HCT116 (cell line): ENCODE measurements around the gene VMO1. TPM values are rescaled to one million over a fixed set of nuclear protein-coding genes. Genes with fewer than 3 reads are reported as not detected.

Source experiments
- ATAC-seq: fragments of 200-7000 bp; cut with Tn5 transposase; 2 replicates; pipeline ENCODE4 v1.9.1; 2020; ENCODE audit warnings: mild to moderate bottlenecking, moderate library complexity
- BruUV-seq: library from RNA; stranded (reverse); fragments of 400-500 nt; replicated peaks from 2 replicates; lab custom pipeline; 2021; lab: Mats Ljungman, UMichigan
- CTCF ChIA-PET: fragments of 300-600 bp; sonication (Branson Sonifier 250); formaldehyde crosslinking; loops from one replicate; lab custom pipeline; 2021; ENCODE audit warnings: antibody characterized with exemption; lab: Charles Lee
- POLR2A ChIA-PET: fragments of 300-600, 350-600 bp; sonication (Branson Sonifier 250); formaldehyde crosslinking; loops from one replicate; lab custom pipeline; 2021; ENCODE audit warnings: antibody characterized with exemption; lab: Charles Lee
- RAD21 ChIA-PET, 2 experiments: fragments of 300-600 bp; sonication (Branson Sonifier 250); formaldehyde crosslinking; loops; one replicate each; lab custom pipeline; 2023; ENCODE audit warnings: low total read pairs in 2 of 2; ENCODE audit not compliant: uncharacterized antibody in 2 of 2, unreplicated experiment in 2 of 2, low non-redundant PET in 1 of 2; lab: Charles Lee
- DNase-seq: peaks from one replicate; pipeline ENCODE4 v3.0.0-alpha.2; 2010; ENCODE audit warnings: low read depth, low spot score
- H2AFZ ChIP-seq: fragments of 200-600 bp; shearing (Covaris generic), sonication (generic); 2 replicates; pipeline ENCODE4 v1.6.1; 2017; ENCODE audit warnings: low read depth, mixed run types, mixed read lengths, antibody characterized with exemption, low read length; ENCODE audit not compliant: poor library complexity, severe bottlenecking
- H3K27ac ChIP-seq: 2 replicates; pipeline ENCODE4 v1.5.1; 2012; ENCODE audit warnings: low read depth, low read length
- H3K27me3 ChIP-seq: fragments of 200-600 bp; sonication (generic); 2 replicates; pipeline ENCODE4 v1.6.1; 2016; ENCODE audit warnings: mixed run types, low read length, mixed read lengths; ENCODE audit not compliant: insufficient read depth
- H3K36me3 ChIP-seq, 2 experiments: fragments of 200-500 bp in 1 of 2; fragments of 200-600 bp in 1 of 2; sonication (Bioruptor generic) in 1 of 2; sonication (generic) in 1 of 2; 2 replicates each; pipeline versions ENCODE4 v1.5.1 to v1.6.1; 2014 to 2016; ENCODE audit warnings: low read length in 2 of 2, inconsistent platforms in 1 of 2, mixed read lengths in 1 of 2, mixed run types in 1 of 2; ENCODE audit not compliant: insufficient read depth in 2 of 2, control insufficient read depth in 1 of 2
- H3K4me1 ChIP-seq, 2 experiments: fragments of 200-600 bp in 1 of 2; sonication (generic) in 1 of 2; 2 replicates each; pipeline versions ENCODE4 v1.5.1 to v1.6.1; 2012 to 2017; ENCODE audit warnings: low read length in 2 of 2, inconsistent platforms in 1 of 2, mild to moderate bottlenecking in 1 of 2, mixed read lengths in 1 of 2, mixed run types in 1 of 2, moderate library complexity in 1 of 2; ENCODE audit not compliant: insufficient read depth in 2 of 2, control insufficient read depth in 1 of 2
- H3K4me2 ChIP-seq: fragments of 200-600 bp; sonication (generic); 2 replicates; pipeline ENCODE4 v1.6.1; 2017; ENCODE audit warnings: mixed run types, low read length, mixed read lengths
- H3K4me3 ChIP-seq, 2 experiments: fragments of 200-600 bp in 1 of 2; sonication (generic) in 1 of 2; replicated peaks in 1 of 2; 2 replicates each; pipeline ENCODE4 v1.5.1; 2011 to 2016; ENCODE audit warnings: low read length in 2 of 2, control low read depth in 1 of 2, low read depth in 1 of 2, mild to moderate bottlenecking in 1 of 2, mixed read lengths in 1 of 2, mixed run types in 1 of 2
- H3K79me2 ChIP-seq: fragments of 200-600 bp; sonication (generic); 2 replicates; pipeline ENCODE4 v1.6.1; 2017; ENCODE audit warnings: mild to moderate bottlenecking, mixed run types, low read length, moderate library complexity, mixed read lengths; ENCODE audit not compliant: insufficient read depth
- H3K9ac ChIP-seq: fragments of 200-600 bp; sonication (generic); 2 replicates; pipeline ENCODE4 v1.6.1; 2016; ENCODE audit warnings: low read length, mixed read lengths
- H3K9me2 ChIP-seq: fragments of 200-600 bp; sonication (generic), shearing (Covaris generic); 2 replicates; pipeline ENCODE4 v1.6.1; 2017; ENCODE audit warnings: mixed run types, mild to moderate bottlenecking, moderate library complexity; ENCODE audit not compliant: insufficient read depth
- H3K9me3 ChIP-seq, 2 experiments: fragments of 200-500 bp in 1 of 2; fragments of 200-600 bp in 1 of 2; sonication (Bioruptor generic) in 1 of 2; sonication (generic) in 1 of 2; 2 replicates each; pipeline ENCODE4 v1.6.1; 2014 to 2017; ENCODE audit warnings: low read length in 2 of 2, mixed read lengths in 2 of 2, inconsistent platforms in 1 of 2, low read depth in 1 of 2, mild to moderate bottlenecking in 1 of 2, mixed run types in 1 of 2, moderate library complexity in 1 of 2; ENCODE audit not compliant: control insufficient read depth in 1 of 2, insufficient read depth in 1 of 2
- H4K20me1 ChIP-seq: fragments of 200-600 bp; sonication (generic), shearing (Covaris generic); 2 replicates; pipeline ENCODE4 v1.6.1; 2017; ENCODE audit warnings: mixed run types, mild to moderate bottlenecking, moderate library complexity; ENCODE audit not compliant: insufficient read depth
- CBX3 ChIP-seq: IDR thresholded peaks from 2 replicates; pipeline ENCODE4 v1.6.1; 2012; ENCODE audit warnings: low read depth
- CEBPB ChIP-seq: IDR thresholded peaks from 2 replicates; pipeline ENCODE4 v1.6.1; 2012; ENCODE audit warnings: low read depth
- EGR1 ChIP-seq: IDR thresholded peaks from 2 replicates; pipeline ENCODE4 v1.6.1; 2012; ENCODE audit warnings: low read depth
- ELF1 ChIP-seq: IDR thresholded peaks from 2 replicates; pipeline ENCODE4 v1.6.1; 2012; ENCODE audit warnings: low read depth, borderline replicate concordance
- EZH2 ChIP-seq: fragments of 200-600 bp; sonication (generic); IDR thresholded peaks from 2 replicates; pipeline ENCODE4 v1.6.1; 2017; ENCODE audit warnings: antibody characterized with exemption, mixed run types
- JUND ChIP-seq: IDR thresholded peaks from 2 replicates; pipeline ENCODE4 v1.6.1; 2012
- POLR2AphosphoS5 ChIP-seq: IDR thresholded peaks from 2 replicates; pipeline ENCODE4 v1.6.1; 2011; ENCODE audit warnings: mild to moderate bottlenecking, low read depth, low read length, moderate library complexity
- SP1 ChIP-seq: IDR thresholded peaks from 2 replicates; pipeline ENCODE4 v1.6.1; 2012; ENCODE audit warnings: low read depth
- TCF7L2 ChIP-seq: IDR thresholded peaks from 2 replicates; pipeline ENCODE4 v1.7.0; 2011; ENCODE audit warnings: borderline replicate concordance, inconsistent platforms; ENCODE audit not compliant: insufficient read depth, insufficient read length; ENCODE audit errors: extremely low read depth
- YY1 ChIP-seq: IDR thresholded peaks from 2 replicates; pipeline ENCODE4 v1.6.1; 2011; ENCODE audit warnings: low read length, low read depth, moderate library complexity, mild to moderate bottlenecking; ENCODE audit not compliant: insufficient replicate concordance; ENCODE audit errors: extremely low read depth
- ZNF274 ChIP-seq: fragments of 200-500 bp; sonication (Bioruptor generic); IDR thresholded peaks from 2 replicates; pipeline ENCODE4 v1.6.1; 2014; ENCODE audit warnings: mild to moderate bottlenecking, low read depth, low read length, inconsistent platforms
- intact Hi-C: fragments of 100-400 bp; cut with micrococcal nuclease; formaldehyde crosslinking; loops from 2 replicates; pipeline ENCODE4 v1.10.0; 2022
- total RNA-seq: library from RNA; stranded (reverse); gene quantifications from one replicate; pipeline ENCODE4 v1.2.1, GENCODE V29; 2021; ENCODE audit not compliant: unreplicated experiment
- TF ChIP-seq, protein P1 (sequence below): IDR thresholded peaks from 2 replicates; pipeline ENCODE4 v1.6.1; 2012; ENCODE audit warnings: low read depth
- TF ChIP-seq, protein P2 (sequence below), 3 experiments: fragments of 200-600 bp in 1 of 3; sonication (generic) in 1 of 3; IDR thresholded peaks in 2 of 3; conservative IDR thresholded peaks in 1 of 3; 2 replicates each; pipeline ENCODE4 v1.5.1; 2012 to 2017; ENCODE audit warnings: low read depth in 2 of 3, low read length in 2 of 3, antibody characterized with exemption in 1 of 3, borderline replicate concordance in 1 of 3, control low read depth in 1 of 3, mild to moderate bottlenecking in 1 of 3, mixed read lengths in 1 of 3, mixed run types in 1 of 3, moderate library complexity in 1 of 3; ENCODE audit not compliant: insufficient read depth in 1 of 3
- TF ChIP-seq, protein P3 (sequence below): IDR thresholded peaks from 2 replicates; pipeline ENCODE4 v1.6.1; 2011; ENCODE audit warnings: mild to moderate bottlenecking, low read length, moderate library complexity; ENCODE audit not compliant: insufficient replicate concordance; ENCODE audit errors: extremely low read depth

Gene VMO1
- total RNA-seq, 1 experiment from 2014 or later = 0.76 TPM

DNA sequence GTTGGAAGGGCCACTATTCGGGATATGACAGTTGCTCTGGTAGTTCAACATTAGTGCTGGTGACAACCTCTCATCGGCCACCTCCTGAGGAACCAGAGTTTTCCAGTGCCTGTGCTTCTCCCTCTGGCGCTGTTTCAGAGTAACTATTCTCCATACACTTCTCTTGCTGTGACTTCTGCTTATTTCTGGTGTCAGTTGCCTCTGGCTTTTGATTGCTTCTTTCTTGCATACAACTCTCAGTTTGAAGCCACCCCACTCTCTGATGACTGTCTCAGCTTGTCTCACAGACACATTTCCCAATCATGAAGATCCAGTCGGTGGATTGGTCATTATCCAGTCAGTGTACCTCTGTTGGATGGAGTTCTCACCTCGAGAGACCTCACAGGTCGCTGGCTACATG is 17.9 kb downstream of the VMO1 start:
- DNase-seq = no peak
- TF ChIP-seq, protein P1, sequence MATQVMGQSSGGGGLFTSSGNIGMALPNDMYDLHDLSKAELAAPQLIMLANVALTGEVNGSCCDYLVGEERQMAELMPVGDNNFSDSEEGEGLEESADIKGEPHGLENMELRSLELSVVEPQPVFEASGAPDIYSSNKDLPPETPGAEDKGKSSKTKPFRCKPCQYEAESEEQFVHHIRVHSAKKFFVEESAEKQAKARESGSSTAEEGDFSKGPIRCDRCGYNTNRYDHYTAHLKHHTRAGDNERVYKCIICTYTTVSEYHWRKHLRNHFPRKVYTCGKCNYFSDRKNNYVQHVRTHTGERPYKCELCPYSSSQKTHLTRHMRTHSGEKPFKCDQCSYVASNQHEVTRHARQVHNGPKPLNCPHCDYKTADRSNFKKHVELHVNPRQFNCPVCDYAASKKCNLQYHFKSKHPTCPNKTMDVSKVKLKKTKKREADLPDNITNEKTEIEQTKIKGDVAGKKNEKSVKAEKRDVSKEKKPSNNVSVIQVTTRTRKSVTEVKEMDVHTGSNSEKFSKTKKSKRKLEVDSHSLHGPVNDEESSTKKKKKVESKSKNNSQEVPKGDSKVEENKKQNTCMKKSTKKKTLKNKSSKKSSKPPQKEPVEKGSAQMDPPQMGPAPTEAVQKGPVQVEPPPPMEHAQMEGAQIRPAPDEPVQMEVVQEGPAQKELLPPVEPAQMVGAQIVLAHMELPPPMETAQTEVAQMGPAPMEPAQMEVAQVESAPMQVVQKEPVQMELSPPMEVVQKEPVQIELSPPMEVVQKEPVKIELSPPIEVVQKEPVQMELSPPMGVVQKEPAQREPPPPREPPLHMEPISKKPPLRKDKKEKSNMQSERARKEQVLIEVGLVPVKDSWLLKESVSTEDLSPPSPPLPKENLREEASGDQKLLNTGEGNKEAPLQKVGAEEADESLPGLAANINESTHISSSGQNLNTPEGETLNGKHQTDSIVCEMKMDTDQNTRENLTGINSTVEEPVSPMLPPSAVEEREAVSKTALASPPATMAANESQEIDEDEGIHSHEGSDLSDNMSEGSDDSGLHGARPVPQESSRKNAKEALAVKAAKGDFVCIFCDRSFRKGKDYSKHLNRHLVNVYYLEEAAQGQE = no peak
- no peak for TF ChIP-seq SP1
- no peak for TF ChIP-seq ZNF274
- TF ChIP-seq EGR1 = no peak
- TF ChIP-seq, protein P2, sequence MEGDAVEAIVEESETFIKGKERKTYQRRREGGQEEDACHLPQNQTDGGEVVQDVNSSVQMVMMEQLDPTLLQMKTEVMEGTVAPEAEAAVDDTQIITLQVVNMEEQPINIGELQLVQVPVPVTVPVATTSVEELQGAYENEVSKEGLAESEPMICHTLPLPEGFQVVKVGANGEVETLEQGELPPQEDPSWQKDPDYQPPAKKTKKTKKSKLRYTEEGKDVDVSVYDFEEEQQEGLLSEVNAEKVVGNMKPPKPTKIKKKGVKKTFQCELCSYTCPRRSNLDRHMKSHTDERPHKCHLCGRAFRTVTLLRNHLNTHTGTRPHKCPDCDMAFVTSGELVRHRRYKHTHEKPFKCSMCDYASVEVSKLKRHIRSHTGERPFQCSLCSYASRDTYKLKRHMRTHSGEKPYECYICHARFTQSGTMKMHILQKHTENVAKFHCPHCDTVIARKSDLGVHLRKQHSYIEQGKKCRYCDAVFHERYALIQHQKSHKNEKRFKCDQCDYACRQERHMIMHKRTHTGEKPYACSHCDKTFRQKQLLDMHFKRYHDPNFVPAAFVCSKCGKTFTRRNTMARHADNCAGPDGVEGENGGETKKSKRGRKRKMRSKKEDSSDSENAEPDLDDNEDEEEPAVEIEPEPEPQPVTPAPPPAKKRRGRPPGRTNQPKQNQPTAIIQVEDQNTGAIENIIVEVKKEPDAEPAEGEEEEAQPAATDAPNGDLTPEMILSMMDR (IDR thresholded peaks at IDR 0.05 in 2 of 3, conservative IDR thresholded peaks at IDR 0.05 in 1 of 3; ENCODE audit: borderline replicate concordance in 1 of 3, insufficient read depth in 1 of 3, low read depth in 2 of 3, low read length in 2 of 3) = no peak
- TF ChIP-seq EZH2 = no peak
- no peak for TF ChIP-seq YY1
- TF ChIP-seq, protein P3, sequence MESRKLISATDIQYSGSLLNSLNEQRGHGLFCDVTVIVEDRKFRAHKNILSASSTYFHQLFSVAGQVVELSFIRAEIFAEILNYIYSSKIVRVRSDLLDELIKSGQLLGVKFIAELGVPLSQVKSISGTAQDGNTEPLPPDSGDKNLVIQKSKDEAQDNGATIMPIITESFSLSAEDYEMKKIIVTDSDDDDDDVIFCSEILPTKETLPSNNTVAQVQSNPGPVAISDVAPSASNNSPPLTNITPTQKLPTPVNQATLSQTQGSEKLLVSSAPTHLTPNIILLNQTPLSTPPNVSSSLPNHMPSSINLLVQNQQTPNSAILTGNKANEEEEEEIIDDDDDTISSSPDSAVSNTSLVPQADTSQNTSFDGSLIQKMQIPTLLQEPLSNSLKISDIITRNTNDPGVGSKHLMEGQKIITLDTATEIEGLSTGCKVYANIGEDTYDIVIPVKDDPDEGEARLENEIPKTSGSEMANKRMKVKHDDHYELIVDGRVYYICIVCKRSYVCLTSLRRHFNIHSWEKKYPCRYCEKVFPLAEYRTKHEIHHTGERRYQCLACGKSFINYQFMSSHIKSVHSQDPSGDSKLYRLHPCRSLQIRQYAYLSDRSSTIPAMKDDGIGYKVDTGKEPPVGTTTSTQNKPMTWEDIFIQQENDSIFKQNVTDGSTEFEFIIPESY = no peak
- TF ChIP-seq ELF1 = no peak
- no peak for TF ChIP-seq JUND
- no peak for TF ChIP-seq CEBPB
- TF ChIP-seq CBX3 = no peak
- TF ChIP-seq TCF7L2 = no peak
- no peak for TF ChIP-seq POLR2AphosphoS5
- H3K27me3 ChIP-seq = no peaks in the 10 kb centered on the region
- BruUV-seq = no TSS peak
- H3K4me1 ChIP-seq = peaks cover 5 to 16% of the 10 kb centered on the region in 2 experiments; a peak in 3 of 4 replicates
- no peak overlapping the region for H2AFZ ChIP-seq
- no peaks in the 10 kb centered on the region for H4K20me1 ChIP-seq
- ChIA-PET CTCF (no interaction called here), RAD21 (no interaction called here), POLR2A (no interaction called here)
- intact Hi-C loops = no loop called here
- H3K9ac ChIP-seq = no peak overlapping the region
- no peaks in the 10 kb centered on the region for H3K9me3 ChIP-seq
- H3K4me3 ChIP-seq = no peak overlapping the region
- no peak for ATAC-seq
- no peaks in the 10 kb centered on the region for H3K36me3 ChIP-seq
- no peak overlapping the region for H3K4me2 ChIP-seq
- no peaks in the 10 kb centered on the region for H3K79me2 ChIP-seq
- no peaks in the 10 kb centered on the region for H3K9me2 ChIP-seq
- H3K27ac ChIP-seq = no peak overlapping the region
